Gastroesophageal sphincter (tissue), 2 donors: ENCODE data around the gene TMEM221.

Experiments
- POLR2A ChIP-seq, 2 donors: fragments of 450-650 bp; IDR thresholded peaks; one replicate each; pipeline ENCODE4 v1.6.1; 2017; ENCODE audit warnings: antibody characterized with exemption in 2 of 2, mild to moderate bottlenecking in 2 of 2, moderate library complexity in 1 of 2
- POLR2AphosphoS5 ChIP-seq: sonication (generic); formaldehyde crosslinking; IDR thresholded peaks from one replicate; pipeline ENCODE4 v1.6.1; 2017; ENCODE audit warnings: antibody characterized with exemption

DNA sequence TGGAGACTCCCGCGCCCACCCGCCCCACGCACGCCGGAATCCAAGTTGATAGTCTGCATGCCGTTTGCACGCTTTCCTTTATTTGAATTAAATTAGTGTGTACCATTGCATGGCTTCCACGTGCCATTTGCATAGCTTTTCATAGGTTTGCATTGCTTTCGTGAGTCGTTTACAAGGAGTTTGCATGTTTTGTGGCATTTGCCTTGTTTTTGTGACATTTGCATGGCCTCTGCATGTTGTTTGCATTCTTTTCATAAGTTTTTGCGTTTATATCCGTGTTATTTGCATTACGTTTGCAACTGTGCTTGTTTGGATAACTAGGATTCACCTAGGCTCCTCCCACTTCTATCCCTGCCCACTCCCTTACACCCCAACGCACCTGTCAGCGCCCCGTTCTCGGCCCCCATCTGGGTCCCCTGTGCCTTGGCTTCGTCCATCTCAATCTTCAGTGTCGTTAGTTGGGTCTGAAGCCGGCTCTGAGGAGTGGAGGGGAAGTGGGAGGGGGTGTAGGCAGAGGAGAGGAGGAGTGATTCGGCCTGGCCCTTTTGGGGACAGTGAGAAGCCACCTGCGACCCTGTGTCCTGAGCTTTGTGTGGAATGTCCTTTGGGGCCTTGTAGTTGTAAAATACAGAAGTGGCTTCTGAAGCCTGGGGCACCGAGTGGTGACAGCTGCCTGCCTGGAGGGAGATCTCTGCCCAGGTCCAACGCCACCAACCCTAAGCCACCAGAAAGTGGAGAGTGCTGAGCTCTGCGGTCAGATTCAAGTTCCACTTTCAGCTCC, 56.9 kb downstream of the TMEM221 start:
- no peak for TF ChIP-seq POLR2A (IDR thresholded peaks at IDR 0.05)
- no peak for TF ChIP-seq POLR2AphosphoS5
